Measurements from ENCODE around the gene HEPACAM2. TPM values are rescaled to one million over a fixed set of nuclear protein-coding genes. Genes with fewer than 3 reads are reported as not detected.

HEPACAM2 gene
- total RNA-seq, 4 donors from 2014 or later: not detected

GRCh38 chr7:93231799-93232672 lies 5.8 kb upstream of the HEPACAM2 start, which contains the start of gene VPS50:
TSS of gene VPS50 (plus strand) at chr7:93232366. CDS start at chr7:93232468, 102 bp downstream.
- H3K36me3 ChIP-seq: no peaks in the 10 kb centered on the region
- DNase-seq (peak; percentile 93 to 96), ATAC-seq (peak; percentile 100)
- H3K27ac ChIP-seq: peak within 1 kb of the TSS; percentile 79 to 86 (median 85)
- in situ Hi-C loops (cut with MboI; ENCODE audit: low sequenced_read_pairs in 4 of 4) (loop anchor here in 1 of 4 donors (25.0 kb wide), 1 partner anchor 780 kb away; the partner anchor contains the start of gene BET1), intact Hi-C loops (cut with DNase I; ENCODE audit: low total_unique reads) (no loop called here)
- peaks cover 19 to 25% of the 10 kb centered on the region in 2 donors for H3K4me1 ChIP-seq
- peak within 1 kb of the TSS; percentile 76 to 92 (median 80) for H3K4me3 ChIP-seq
- TF ChIP-seq POLR2A (IDR thresholded peaks at IDR 0.05): peak; percentile 15 to 24
- peak in 3 of 5 experiments; percentile 8 to 35 (median 19) for TF ChIP-seq CTCF (IDR thresholded peaks at IDR 0.05 in 4 of 5, conservative IDR thresholded peaks at IDR 0.05 in 1 of 5)
- H3K27me3 ChIP-seq: no peaks in the 10 kb centered on the region
- H3K9me3 ChIP-seq: no peaks in the 10 kb centered on the region

GRCh38 chr7:93231259-93231658 lies 5.0 kb upstream of the HEPACAM2 start:
- DNase-seq (no peak), ATAC-seq (no peak)
- peak overlapping the region in 2 of 4 donors; percentile 84 to 86 for H3K27ac ChIP-seq
- intact Hi-C loops (cut with DNase I; ENCODE audit: low total_unique reads): no loop called here
- TF ChIP-seq CTCF (IDR thresholded peaks at IDR 0.05 in 4 of 5, conservative IDR thresholded peaks at IDR 0.05 in 1 of 5) (no peak), POLR2A (IDR thresholded peaks at IDR 0.05) (no peak)
- peak overlapping the region; percentile 76 to 92 (median 80) for H3K4me3 ChIP-seq
- H3K36me3 ChIP-seq: no peaks in the 10 kb centered on the region
- in situ Hi-C loops (cut with MboI; ENCODE audit: low sequenced_read_pairs in 4 of 4): loop anchor here in 1 of 4 donors (25.0 kb wide), 1 partner anchor 781 kb away; the partner anchor contains the start of gene BET1
- H3K27me3 ChIP-seq: no peaks in the 10 kb centered on the region
- H3K9me3 ChIP-seq: no peaks in the 10 kb centered on the region
- peaks cover 19 to 25% of the 10 kb centered on the region in 2 donors for H3K4me1 ChIP-seq

DNA sequence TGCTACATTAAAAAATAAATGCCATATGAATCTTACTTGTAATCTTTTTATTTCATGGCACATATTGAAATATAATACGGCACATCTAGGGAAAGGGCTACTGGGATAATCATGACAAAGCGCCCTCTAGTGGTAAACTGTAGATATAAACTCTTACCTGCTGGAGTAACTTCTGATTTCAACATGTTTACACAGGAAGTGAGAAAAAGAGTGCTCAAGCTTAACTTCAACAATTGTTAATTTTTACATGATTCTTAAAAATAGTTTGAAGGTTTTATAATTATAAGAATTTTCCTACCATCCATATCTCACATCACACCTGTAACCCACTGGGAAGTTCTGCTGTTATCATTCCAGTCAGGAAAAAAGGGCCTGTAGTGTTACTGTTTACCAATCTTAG lies 2.0 kb upstream of the HEPACAM2 start:
- DNase-seq: no peak
- H3K9me3 ChIP-seq: no peaks in the 10 kb centered on the region
- peaks cover 14 to 16% of the 10 kb centered on the region in 2 donors for H3K4me1 ChIP-seq
- no peak overlapping the region for H3K4me3 ChIP-seq
- H3K27ac ChIP-seq: no peak overlapping the region
- ATAC-seq: no peak
- H3K27me3 ChIP-seq: no peaks in the 10 kb centered on the region
- in situ Hi-C loops (cut with MboI; ENCODE audit: low sequenced_read_pairs in 4 of 4): loop anchor here in 1 of 4 donors (25.0 kb wide), 1 partner anchor 784 kb away; the partner anchor contains the start of gene BET1
- intact Hi-C loops (cut with DNase I; ENCODE audit: low total_unique reads): no loop called here
- H3K36me3 ChIP-seq: no peaks in the 10 kb centered on the region
- TF ChIP-seq CTCF (IDR thresholded peaks at IDR 0.05 in 4 of 5, conservative IDR thresholded peaks at IDR 0.05 in 1 of 5): peak; percentile 42 to 74 (median 61)
- TF ChIP-seq POLR2A (IDR thresholded peaks at IDR 0.05): no peak

- no peak for ATAC-seq
- in situ Hi-C loops (cut with MboI; ENCODE audit: low sequenced_read_pairs in 4 of 4): no loop called here
These were observed 6.4 kb downstream of the HEPACAM2 start for GRCh38 chr7:93219868-93220267.

More at GRCh38 chr7:93219868-93220267, 6.4 kb downstream of the HEPACAM2 start:
- intact Hi-C loops (cut with DNase I; ENCODE audit: low total_unique reads): no loop called here
- no peaks in the 10 kb centered on the region for H3K27me3 ChIP-seq
- H3K9me3 ChIP-seq: no peaks in the 10 kb centered on the region
- H3K27ac ChIP-seq: no peak overlapping the region
- H3K36me3 ChIP-seq: no peaks in the 10 kb centered on the region
- no peaks in the 10 kb centered on the region for H3K4me1 ChIP-seq
- DNase-seq: no peak
- no peak overlapping the region for H3K4me3 ChIP-seq
- TF ChIP-seq POLR2A (IDR thresholded peaks at IDR 0.05): no peak

All from gastrocnemius medialis (tissue), 4 donors.